Gastrocnemius medialis (tissue), 4 donors: Measurements from ENCODE around the gene EXTL2. TPM values are rescaled to one million over a fixed set of nuclear protein-coding genes. Genes with fewer than 3 reads are reported as not detected.

Experiments used
- ATAC-seq, 2 donors: fragments of 150-250 bp; one replicate each; pipeline ENCODE4 v1.9.1; 2016
- DNase-seq, 2 donors: peaks; one replicate each; pipeline ENCODE4 v3.0.0-alpha.2; 2019
- H3K27ac ChIP-seq, 4 donors: fragments of 200-600 bp; sonication (generic); 1 replicate in 1 of 4; 2 replicates in 3 of 4; pipeline ENCODE4 v1.5.1; 2016 to 2018; ENCODE audit warnings: mild to moderate bottlenecking in 2 of 4, moderate library complexity in 1 of 4
- H3K27me3 ChIP-seq, 3 donors: fragments of 200-600 bp; sonication (generic) in 2 of 3; 1 replicate in 1 of 3; 2 replicates in 2 of 3; pipeline versions ENCODE4 v1.5.1 to v1.6.0; 2016 to 2019; ENCODE audit warnings: mild to moderate bottlenecking in 1 of 3, moderate library complexity in 1 of 3
- H3K36me3 ChIP-seq, 2 donors: fragments of 200-600 bp; sonication (generic) in 1 of 2; one replicate each; pipeline ENCODE4 v1.5.1; 2017 to 2018
- H3K4me1 ChIP-seq, 2 donors: fragments of 200-600 bp; sonication (generic) in 1 of 2; one replicate each; pipeline ENCODE4 v1.5.1; 2016 to 2017; ENCODE audit warnings: mild to moderate bottlenecking in 2 of 2
- H3K4me3 ChIP-seq, 4 donors: fragments of 200-600 bp; sonication (generic) in 3 of 4; 1 replicate in 1 of 4; 2 replicates in 3 of 4; pipeline ENCODE4 v1.5.1; 2016 to 2019; ENCODE audit warnings: mild to moderate bottlenecking in 2 of 4
- H3K9me3 ChIP-seq, 3 donors: fragments of 200-600 bp; sonication (generic) in 2 of 3; 1 replicate in 1 of 3; 2 replicates in 2 of 3; pipeline ENCODE4 v1.5.1; 2016 to 2019
- POLR2A ChIP-seq, 2 donors: fragments of 450-650 bp; IDR thresholded peaks; one replicate each; pipeline ENCODE4 v1.6.1; 2017; ENCODE audit warnings: antibody characterized with exemption in 2 of 2, mild to moderate bottlenecking in 2 of 2, moderate library complexity in 2 of 2
- in situ Hi-C, 4 donors: fragments of 200-750 bp; cut with MboI; loops; one replicate each; pipeline versions ENCODE4 v1.15.0 to v1.8.0; 2017; ENCODE audit warnings: low sequenced_read_pairs in 4 of 4
- intact Hi-C: fragments of 100-400 bp; cut with DNase I; formaldehyde crosslinking; loops from one replicate; pipeline ENCODE4 v1.15.1; 2023; ENCODE audit warnings: low total_unique reads
- total RNA-seq, 4 donors: library from RNA; depleted of rRNA; stranded (reverse); fragments of >200 nt; gene quantifications; one replicate each; pipeline versions ENCODE4 v1.1.0 to v1.2.3, GENCODE V29; 2016
- TF ChIP-seq, protein P1 (sequence below), 5 experiments: fragments of 450-650 bp in 3 of 5; fragments of 200-600 bp in 2 of 5; sonication (generic) in 2 of 5; IDR thresholded peaks in 4 of 5; conservative IDR thresholded peaks in 1 of 5; 1 replicate in 4 of 5; 2 replicates in 1 of 5; pipeline ENCODE4 v1.5.1; 2016 to 2019; ENCODE audit warnings: antibody characterized with exemption in 5 of 5, mild to moderate bottlenecking in 3 of 5, moderate library complexity in 3 of 5

The EXTL2 gene
- total RNA-seq, 4 donors from 2014 or later: 1.7 to 4.9 (median 3.4) TPM

DNA sequence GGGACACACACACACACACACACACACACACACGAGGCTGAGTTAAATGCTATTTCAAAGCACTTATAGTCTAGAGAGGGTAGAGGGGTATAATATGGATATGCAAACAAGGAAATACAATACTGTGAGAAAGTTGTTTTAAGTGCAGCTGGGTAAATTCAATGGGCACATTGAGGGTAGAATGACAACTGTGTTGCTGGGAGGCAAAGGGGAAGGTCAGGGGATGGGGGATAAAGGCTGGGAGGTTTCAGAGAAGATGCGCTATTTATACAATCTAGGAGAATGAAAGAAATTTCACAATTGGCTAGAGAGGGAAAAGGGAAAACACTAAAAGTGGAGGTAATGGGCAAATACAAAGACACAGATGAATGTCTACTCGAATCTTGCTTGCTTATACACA is 19.4 kb downstream of the EXTL2 start:
- H3K4me3 ChIP-seq: no peak overlapping the region
- no peaks in the 10 kb centered on the region for H3K36me3 ChIP-seq
- H3K9me3 ChIP-seq: no peaks in the 10 kb centered on the region
- in situ Hi-C loops (loop anchor here in 2 of 4 donors (25.0 kb wide), 2 partner anchors 413 to 513 kb away; partner anchors contain the start of gene CDC14A (in 1 of the 2)), intact Hi-C loops (no loop called here)
- no peaks in the 10 kb centered on the region for H3K27me3 ChIP-seq
- ATAC-seq (no peak), DNase-seq (no peak)
- H3K27ac ChIP-seq: no peak overlapping the region
- no peak for TF ChIP-seq POLR2A (IDR thresholded peaks at IDR 0.05)
- TF ChIP-seq, protein P1, sequence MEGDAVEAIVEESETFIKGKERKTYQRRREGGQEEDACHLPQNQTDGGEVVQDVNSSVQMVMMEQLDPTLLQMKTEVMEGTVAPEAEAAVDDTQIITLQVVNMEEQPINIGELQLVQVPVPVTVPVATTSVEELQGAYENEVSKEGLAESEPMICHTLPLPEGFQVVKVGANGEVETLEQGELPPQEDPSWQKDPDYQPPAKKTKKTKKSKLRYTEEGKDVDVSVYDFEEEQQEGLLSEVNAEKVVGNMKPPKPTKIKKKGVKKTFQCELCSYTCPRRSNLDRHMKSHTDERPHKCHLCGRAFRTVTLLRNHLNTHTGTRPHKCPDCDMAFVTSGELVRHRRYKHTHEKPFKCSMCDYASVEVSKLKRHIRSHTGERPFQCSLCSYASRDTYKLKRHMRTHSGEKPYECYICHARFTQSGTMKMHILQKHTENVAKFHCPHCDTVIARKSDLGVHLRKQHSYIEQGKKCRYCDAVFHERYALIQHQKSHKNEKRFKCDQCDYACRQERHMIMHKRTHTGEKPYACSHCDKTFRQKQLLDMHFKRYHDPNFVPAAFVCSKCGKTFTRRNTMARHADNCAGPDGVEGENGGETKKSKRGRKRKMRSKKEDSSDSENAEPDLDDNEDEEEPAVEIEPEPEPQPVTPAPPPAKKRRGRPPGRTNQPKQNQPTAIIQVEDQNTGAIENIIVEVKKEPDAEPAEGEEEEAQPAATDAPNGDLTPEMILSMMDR (IDR thresholded peaks at IDR 0.05 in 4 of 5, conservative IDR thresholded peaks at IDR 0.05 in 1 of 5): no peak
- H3K4me1 ChIP-seq: no peaks in the 10 kb centered on the region

DNA sequence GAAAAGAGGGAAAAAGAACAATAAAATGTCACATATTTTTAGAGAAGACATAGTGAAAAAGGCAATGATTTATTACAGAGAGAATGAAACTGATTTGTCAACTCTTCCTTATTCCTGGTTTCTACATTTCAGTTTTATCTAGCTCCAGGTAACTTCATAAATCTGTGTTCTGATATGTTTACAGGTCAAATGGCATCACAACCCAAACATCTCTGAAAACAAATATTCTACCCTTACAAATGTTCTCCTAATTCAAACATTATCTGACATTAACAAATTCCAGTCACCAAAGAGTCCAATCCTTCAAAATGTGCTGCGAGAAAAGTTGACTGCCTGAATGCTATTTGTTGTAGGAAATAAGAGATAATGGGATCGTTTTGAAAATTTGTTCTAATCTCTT is 20.2 kb downstream of the EXTL2 start:
- ATAC-seq (no peak), DNase-seq (no peak)
- no peak for TF ChIP-seq POLR2A (IDR thresholded peaks at IDR 0.05)
- TF ChIP-seq, protein P1 (IDR thresholded peaks at IDR 0.05 in 4 of 5, conservative IDR thresholded peaks at IDR 0.05 in 1 of 5): no peak
- H3K36me3 ChIP-seq: no peaks in the 10 kb centered on the region
- H3K9me3 ChIP-seq: no peaks in the 10 kb centered on the region
- intact Hi-C loops: no loop called here
- no peak overlapping the region for H3K27ac ChIP-seq
- in situ Hi-C loops: loop anchor here in 3 of 4 donors (25.0 kb wide), 4 partner anchors 262 to 1062 kb away; no protein-coding TSS in a partner anchor
- H3K27me3 ChIP-seq: no peaks in the 10 kb centered on the region
- no peak overlapping the region for H3K4me3 ChIP-seq
- no peaks in the 10 kb centered on the region for H3K4me1 ChIP-seq

DNA sequence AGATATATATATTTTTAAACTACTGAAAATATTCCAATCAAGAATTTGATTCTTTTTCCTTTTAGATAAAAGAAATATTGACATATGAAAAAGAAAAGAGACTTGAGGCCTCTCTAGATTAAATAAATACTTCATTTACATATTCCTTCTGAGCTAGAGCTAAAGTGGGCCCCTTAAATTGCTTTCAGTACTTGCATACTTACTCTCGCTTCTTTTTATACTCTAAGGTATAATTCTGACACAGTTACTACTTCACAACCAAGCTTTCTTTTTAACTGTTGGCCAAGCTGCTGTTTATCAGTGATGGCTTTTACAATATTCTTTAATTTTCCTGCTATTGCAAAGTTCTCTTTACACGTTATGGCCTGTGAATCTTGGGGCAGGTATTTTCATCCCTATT is 24.6 kb downstream of the EXTL2 start:
- no peak for TF ChIP-seq POLR2A (IDR thresholded peaks at IDR 0.05)
- TF ChIP-seq, protein P1 (IDR thresholded peaks at IDR 0.05 in 4 of 5, conservative IDR thresholded peaks at IDR 0.05 in 1 of 5): no peak
- Histone ChIP-seq H3K36me3 (no peaks in the 10 kb centered on the region), H3K9me3 (no peaks in the 10 kb centered on the region), H3K27me3 (no peaks in the 10 kb centered on the region), H3K27ac (no peak overlapping the region), H3K4me3 (no peak overlapping the region), H3K4me1 (peaks cover 0 to 4% of the 10 kb centered on the region in 2 donors)
- intact Hi-C loops: loop anchor here (2.0 to 5.0 kb wide), 2 partner anchors 263 to 407 kb away; no protein-coding TSS in a partner anchor
- no peak for DNase-seq
- ATAC-seq: no peak
- in situ Hi-C loops: loop anchor here (5.0 to 25.0 kb wide), 8 partner anchors 258 to 1065 kb away; no protein-coding TSS in a partner anchor

DNA sequence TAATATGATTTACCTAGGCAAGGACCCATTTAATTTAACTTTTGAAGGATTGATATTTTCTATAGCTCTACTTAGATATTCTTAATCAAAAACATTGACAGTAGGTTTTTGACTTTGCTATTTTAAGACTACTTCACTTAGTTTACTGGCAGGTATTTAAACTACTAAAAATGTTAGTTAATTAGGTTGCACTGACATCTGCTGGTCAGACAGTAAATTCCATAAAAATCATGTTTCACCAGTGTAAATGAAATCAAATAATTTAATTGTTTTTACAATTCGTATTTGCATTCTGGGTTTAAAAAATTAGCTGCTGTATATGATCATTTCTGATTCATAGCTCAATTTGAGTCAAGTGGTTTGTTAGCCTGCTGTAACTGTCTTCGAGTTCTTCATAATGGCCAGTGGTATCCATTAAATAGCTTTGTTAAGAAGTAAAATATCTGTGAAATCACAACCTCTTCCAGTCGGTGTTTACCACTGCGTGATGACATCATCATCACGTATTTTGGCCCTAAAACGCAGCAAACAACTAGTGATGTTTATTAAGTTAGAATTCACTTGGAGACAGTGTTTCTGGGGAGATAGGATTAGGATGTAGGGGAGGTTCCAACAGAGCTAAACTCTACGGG is 26.2 kb downstream of the EXTL2 start:
- TF ChIP-seq, protein P1 (IDR thresholded peaks at IDR 0.05 in 4 of 5, conservative IDR thresholded peaks at IDR 0.05 in 1 of 5): peak; percentile 29 to 67 (median 64)
- TF ChIP-seq POLR2A (IDR thresholded peaks at IDR 0.05): no peak
- ATAC-seq: no peak
- no peak overlapping the region for H3K27ac ChIP-seq
- DNase-seq: no peak
- H3K9me3 ChIP-seq: no peaks in the 10 kb centered on the region
- no peaks in the 10 kb centered on the region for H3K27me3 ChIP-seq
- in situ Hi-C loops (loop anchor here (5.0 to 25.0 kb wide), 8 partner anchors 256 to 1064 kb away; no protein-coding TSS in a partner anchor), intact Hi-C loops (loop anchor here (2.0 to 5.0 kb wide), 2 partner anchors 261 to 406 kb away; no protein-coding TSS in a partner anchor)
- no peaks in the 10 kb centered on the region for H3K36me3 ChIP-seq
- peaks cover 0 to 4% of the 10 kb centered on the region in 2 donors for H3K4me1 ChIP-seq
- no peak overlapping the region for H3K4me3 ChIP-seq
